K562 (cell line): ENCODE data around the gene H2AZ2. TPM values are rescaled to one million over a fixed set of nuclear protein-coding genes. Genes with fewer than 3 reads are reported as not detected.

Experiments
- EGR1 ChIP-seq: fragments of 450-650 bp; conservative IDR thresholded peaks from 2 replicates; pipeline ENCODE4 v1.6.1; 2017; ENCODE audit warnings: mild to moderate bottlenecking
- GABPA ChIP-seq: fragments of 200-800 bp; sonication (Bioruptor generic); conservative IDR thresholded peaks from 2 replicates; pipeline ENCODE4 v1.6.1; 2016; ENCODE audit warnings: low read depth, missing genetic modification characterization, missing compliant biosample characterization
- LCOR ChIP-seq: sonication (generic); formaldehyde crosslinking; IDR thresholded peaks from 2 replicates; pipeline ENCODE4 v1.8.0; 2022; ENCODE audit warnings: mild to moderate bottlenecking, missing genetic modification reagents
- PRDM10 ChIP-seq: fragments of 450-650 bp; IDR thresholded peaks from 2 replicates; pipeline ENCODE4 v1.6.1; 2018; ENCODE audit not compliant: partially characterized antibody
- SIN3B ChIP-seq: fragments of 450-650 bp; IDR thresholded peaks from 2 replicates; pipeline ENCODE4 v1.6.1; 2017; ENCODE audit warnings: low read depth, mild to moderate bottlenecking, moderate library complexity
- SUPT5H ChIP-seq: fragments of 450-650 bp; IDR thresholded peaks from 2 replicates; pipeline ENCODE4 v1.6.1; 2016
- TAF9B ChIP-seq: fragments of 450-650 bp; IDR thresholded peaks from 2 replicates; pipeline ENCODE4 v1.6.1; 2018; ENCODE audit warnings: mild to moderate bottlenecking; ENCODE audit not compliant: partially characterized antibody
- ZBTB7A ChIP-seq: IDR thresholded peaks from 2 replicates; pipeline ENCODE4 v1.6.1; 2011; ENCODE audit warnings: low read depth, mild to moderate bottlenecking, low read length, moderate library complexity, borderline replicate concordance; ENCODE audit not compliant: control insufficient read depth
- ZKSCAN3 ChIP-seq: fragments of 250-450 bp; sonication (Bioruptor Pico); IDR thresholded peaks from 2 replicates; pipeline ENCODE4 v1.4.0; 2020
- ZNF655 ChIP-seq: fragments of 250-450 bp; sonication (Bioruptor Pico); IDR thresholded peaks from 2 replicates; pipeline ENCODE4 v1.5.0; 2021
- polyA plus RNA-seq, 8 experiments: library from polyadenylated mRNA; depleted of rRNA in 4 of 8; stranded (reverse) in 5 of 8; unstranded in 3 of 8; fragments of >200 nt; fragmentation: Nextera tagmentation in 2 of 8; fragmentation: Illumina TruSeq in 1 of 8; extraction: Ambion mirVana in 2 of 8; extraction: Trizol in 1 of 8; gene quantifications; 2 replicates each; pipeline versions ENCODE4 v1.2.1 to v1.2.3, GENCODE V29; 2011 to 2014; ENCODE audit warnings: inconsistent platforms in 1 of 8, missing spikeins in 1 of 8
- total RNA-seq, 7 experiments: library from RNA; depleted of rRNA in 6 of 7; stranded (reverse); fragments of >200 nt in 6 of 7; fragmentation: Illumina TruSeq in 2 of 7; extraction: Trizol in 2 of 7; gene quantifications; 2 replicates each; pipeline versions ENCODE4 v1.2.1 to v1.2.3, GENCODE V29; 2011 to 2021; ENCODE audit warnings: low replicate concordance in 1 of 7
- TF ChIP-seq, protein P1 (sequence below), 2 experiments: fragments of 450-650 bp; conservative IDR thresholded peaks; 2 replicates each; pipeline ENCODE4 v1.6.1; 2017; ENCODE audit warnings: mild to moderate bottlenecking in 2 of 2, moderate library complexity in 2 of 2
- TF ChIP-seq, protein P2 (sequence below), 3 experiments: IDR thresholded peaks in 2 of 3; conservative IDR thresholded peaks in 1 of 3; 2 replicates each; pipeline ENCODE4 v1.5.1; 2011 to 2012; ENCODE audit warnings: low read length in 3 of 3, mild to moderate bottlenecking in 3 of 3, control low read depth in 2 of 3, improper control_type of control experiment in 1 of 3, inconsistent platforms in 1 of 3, low read depth in 1 of 3, mixed read lengths in 1 of 3, moderate library complexity in 1 of 3; ENCODE audit not compliant: insufficient read depth in 2 of 3
- TF ChIP-seq, protein P3 (sequence below): IDR thresholded peaks from 2 replicates; pipeline ENCODE4 v1.6.1; 2011; ENCODE audit not compliant: insufficient read length; ENCODE audit errors: extremely low read depth
- TF ChIP-seq, protein P4 (sequence below): fragments of 200-800 bp; sonication (Bioruptor generic); IDR thresholded peaks from 2 replicates; pipeline ENCODE4 v1.6.1; 2017; ENCODE audit warnings: missing genetic modification characterization, missing compliant biosample characterization

Gene H2AZ2
- total and polyA plus RNA-seq, 9 of the 15 experiments (the other 6 are each of a cell fraction or from before 2014, with no cell fraction given): 105 to 382 (median 286) TPM

- peak; percentile 62 for TF ChIP-seq PRDM10
- TF ChIP-seq SUPT5H: peak; percentile 13; the same call in 1 of the 2 replicates
- TF ChIP-seq EGR1: peak; percentile 49; the same call in 1 of the 2 replicates
- TF ChIP-seq, protein P1, sequence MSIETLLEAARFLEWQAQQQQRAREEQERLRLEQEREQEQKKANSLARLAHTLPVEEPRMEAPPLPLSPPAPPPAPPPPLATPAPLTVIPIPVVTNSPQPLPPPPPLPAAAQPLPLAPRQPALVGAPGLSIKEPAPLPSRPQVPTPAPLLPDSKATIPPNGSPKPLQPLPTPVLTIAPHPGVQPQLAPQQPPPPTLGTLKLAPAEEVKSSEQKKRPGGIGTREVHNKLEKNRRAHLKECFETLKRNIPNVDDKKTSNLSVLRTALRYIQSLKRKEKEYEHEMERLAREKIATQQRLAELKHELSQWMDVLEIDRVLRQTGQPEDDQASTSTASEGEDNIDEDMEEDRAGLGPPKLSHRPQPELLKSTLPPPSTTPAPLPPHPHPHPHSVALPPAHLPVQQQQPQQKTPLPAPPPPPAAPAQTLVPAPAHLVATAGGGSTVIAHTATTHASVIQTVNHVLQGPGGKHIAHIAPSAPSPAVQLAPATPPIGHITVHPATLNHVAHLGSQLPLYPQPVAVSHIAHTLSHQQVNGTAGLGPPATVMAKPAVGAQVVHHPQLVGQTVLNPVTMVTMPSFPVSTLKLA (conservative IDR thresholded peaks at IDR 0.05): peak in 1 of 2 experiments; percentile 60; a peak in 2 of 4 replicates
- peak; percentile 46 for TF ChIP-seq GABPA (tag)
- TF ChIP-seq, protein P2, sequence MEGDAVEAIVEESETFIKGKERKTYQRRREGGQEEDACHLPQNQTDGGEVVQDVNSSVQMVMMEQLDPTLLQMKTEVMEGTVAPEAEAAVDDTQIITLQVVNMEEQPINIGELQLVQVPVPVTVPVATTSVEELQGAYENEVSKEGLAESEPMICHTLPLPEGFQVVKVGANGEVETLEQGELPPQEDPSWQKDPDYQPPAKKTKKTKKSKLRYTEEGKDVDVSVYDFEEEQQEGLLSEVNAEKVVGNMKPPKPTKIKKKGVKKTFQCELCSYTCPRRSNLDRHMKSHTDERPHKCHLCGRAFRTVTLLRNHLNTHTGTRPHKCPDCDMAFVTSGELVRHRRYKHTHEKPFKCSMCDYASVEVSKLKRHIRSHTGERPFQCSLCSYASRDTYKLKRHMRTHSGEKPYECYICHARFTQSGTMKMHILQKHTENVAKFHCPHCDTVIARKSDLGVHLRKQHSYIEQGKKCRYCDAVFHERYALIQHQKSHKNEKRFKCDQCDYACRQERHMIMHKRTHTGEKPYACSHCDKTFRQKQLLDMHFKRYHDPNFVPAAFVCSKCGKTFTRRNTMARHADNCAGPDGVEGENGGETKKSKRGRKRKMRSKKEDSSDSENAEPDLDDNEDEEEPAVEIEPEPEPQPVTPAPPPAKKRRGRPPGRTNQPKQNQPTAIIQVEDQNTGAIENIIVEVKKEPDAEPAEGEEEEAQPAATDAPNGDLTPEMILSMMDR (IDR thresholded peaks at IDR 0.05 in 2 of 3, conservative IDR thresholded peaks at IDR 0.05 in 1 of 3; ENCODE audit: insufficient read depth in 2 of 3, low read depth in 1 of 3, low read length in 3 of 3): peak; percentile 62 to 76 (median 67)
- TF ChIP-seq ZKSCAN3 (CRISPR knock-in tag): no peak
- TF ChIP-seq, protein P3, sequence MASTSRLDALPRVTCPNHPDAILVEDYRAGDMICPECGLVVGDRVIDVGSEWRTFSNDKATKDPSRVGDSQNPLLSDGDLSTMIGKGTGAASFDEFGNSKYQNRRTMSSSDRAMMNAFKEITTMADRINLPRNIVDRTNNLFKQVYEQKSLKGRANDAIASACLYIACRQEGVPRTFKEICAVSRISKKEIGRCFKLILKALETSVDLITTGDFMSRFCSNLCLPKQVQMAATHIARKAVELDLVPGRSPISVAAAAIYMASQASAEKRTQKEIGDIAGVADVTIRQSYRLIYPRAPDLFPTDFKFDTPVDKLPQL: peak; percentile 13
- TF ChIP-seq LCOR (CRISPR knock-in tag): peak; percentile 81; the same call in 1 of the 2 replicates
- TF ChIP-seq TAF9B: peak; percentile 8
- peak; percentile 78 for TF ChIP-seq ZBTB7A
- TF ChIP-seq SIN3B: no peak; the same call in 1 of the 2 replicates
- no peak for TF ChIP-seq ZNF655 (CRISPR knock-in tag)
- TF ChIP-seq, protein P4, sequence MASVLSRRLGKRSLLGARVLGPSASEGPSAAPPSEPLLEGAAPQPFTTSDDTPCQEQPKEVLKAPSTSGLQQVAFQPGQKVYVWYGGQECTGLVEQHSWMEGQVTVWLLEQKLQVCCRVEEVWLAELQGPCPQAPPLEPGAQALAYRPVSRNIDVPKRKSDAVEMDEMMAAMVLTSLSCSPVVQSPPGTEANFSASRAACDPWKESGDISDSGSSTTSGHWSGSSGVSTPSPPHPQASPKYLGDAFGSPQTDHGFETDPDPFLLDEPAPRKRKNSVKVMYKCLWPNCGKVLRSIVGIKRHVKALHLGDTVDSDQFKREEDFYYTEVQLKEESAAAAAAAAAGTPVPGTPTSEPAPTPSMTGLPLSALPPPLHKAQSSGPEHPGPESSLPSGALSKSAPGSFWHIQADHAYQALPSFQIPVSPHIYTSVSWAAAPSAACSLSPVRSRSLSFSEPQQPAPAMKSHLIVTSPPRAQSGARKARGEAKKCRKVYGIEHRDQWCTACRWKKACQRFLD (CRISPR knock-in tag): peak; percentile 91
These were observed 50.3 kb downstream of the H2AZ2 start (continued) for GRCh38 chr7:44797329-44798258.
